ENCODE data around the gene AKAP11. TPM values are rescaled to one million over a fixed set of nuclear protein-coding genes. Genes with fewer than 3 reads are reported as not detected.

Gene AKAP11
- total RNA-seq, 1 experiment from 2014 or later, result 8.4 TPM

DNA sequence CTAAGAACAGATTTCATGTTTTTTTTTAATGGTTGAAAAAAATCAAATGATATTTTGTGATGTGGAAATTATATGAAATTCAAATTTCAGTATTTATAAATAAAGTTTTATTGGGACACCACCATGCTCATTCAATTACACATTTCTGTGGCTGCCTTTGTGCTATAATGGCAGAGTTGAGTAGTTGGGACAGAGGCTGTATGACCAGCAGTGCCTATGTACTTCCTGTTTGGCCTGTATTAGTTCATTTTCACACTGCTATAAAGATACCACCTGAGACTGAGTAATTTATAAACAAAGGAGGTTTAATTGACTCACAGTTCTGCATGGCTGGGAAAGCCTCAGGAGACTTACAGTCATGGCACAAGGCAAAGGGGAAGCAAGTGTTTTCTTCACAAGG lies 33.6 kb downstream of the AKAP11 start:
- peaks cover 66% of the 10 kb centered on the region for H3K36me3 ChIP-seq
- DNase-seq, result no peak

GRCh38 chr13:42307461-42307860 lies 35.5 kb downstream of the AKAP11 start:
- no peak for DNase-seq
- no peaks in the 10 kb centered on the region for H3K27me3 ChIP-seq
- H3K36me3 ChIP-seq, result peaks cover 46% of the 10 kb centered on the region
- H3K4me3 ChIP-seq, result no peak overlapping the region
- no peaks in the 10 kb centered on the region for H3K9me3 ChIP-seq

More for the DNA sequence above, 33.6 kb downstream of the AKAP11 start:
- H3K4me3 ChIP-seq, result no peak overlapping the region
- no peaks in the 10 kb centered on the region for H3K9me3 ChIP-seq
- no peaks in the 10 kb centered on the region for H3K27me3 ChIP-seq

GRCh38 chr13:42312817-42313431 lies 41.0 kb downstream of the AKAP11 start:
- Histone ChIP-seq H3K9me3 (no peaks in the 10 kb centered on the region), H3K36me3 (peaks cover 25% of the 10 kb centered on the region), H3K27me3 (no peaks in the 10 kb centered on the region), H3K4me3 (no peak overlapping the region)
- DNase-seq, result no peak

DNA sequence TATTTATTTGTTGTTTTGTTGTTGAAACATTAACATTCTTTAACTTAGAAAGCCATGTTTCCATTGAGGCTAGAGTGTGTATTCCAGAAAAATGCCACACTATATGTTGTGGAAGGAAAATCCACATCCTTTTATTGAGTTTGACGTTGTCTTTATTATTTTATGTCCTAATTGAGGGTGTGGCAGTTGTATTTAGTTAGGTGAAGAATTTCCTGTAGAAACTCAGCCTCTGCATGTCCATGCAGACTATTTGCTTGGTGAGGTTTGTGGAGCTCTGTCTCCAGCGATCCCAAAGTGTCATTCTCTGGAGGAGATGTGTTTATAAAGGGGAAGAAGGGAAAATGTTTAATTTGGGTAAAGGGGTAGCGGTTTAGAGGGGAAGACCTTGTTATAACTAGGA lies 46.6 kb downstream of the AKAP11 start:
- H3K9me3 ChIP-seq, result no peaks in the 10 kb centered on the region

DNA sequence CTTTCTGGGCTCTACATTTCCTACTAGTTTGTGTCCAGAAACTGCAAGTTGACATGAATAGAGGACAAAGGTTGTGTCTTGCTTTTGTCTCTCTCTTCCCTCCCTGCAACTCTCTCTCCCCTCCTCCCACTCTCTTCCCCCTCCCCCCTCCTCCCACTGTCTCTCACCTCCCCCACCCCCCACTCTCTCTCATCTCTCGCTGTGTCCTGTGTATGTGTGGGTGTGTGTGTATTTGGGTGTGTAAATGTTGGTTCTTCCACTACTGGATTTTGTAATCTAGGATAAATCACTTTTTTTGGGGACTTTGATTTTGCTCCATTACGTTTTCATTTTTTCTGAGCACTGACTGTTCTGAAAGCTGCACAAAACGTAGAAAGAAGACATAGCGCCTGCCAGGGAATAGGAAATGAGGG lies 48.4 kb downstream of the AKAP11 start:
- H3K9me3 ChIP-seq, result no peaks in the 10 kb centered on the region
- DNase-seq, result no peak
- no peaks in the 10 kb centered on the region for H3K27me3 ChIP-seq
- peaks cover 7% of the 10 kb centered on the region for H3K36me3 ChIP-seq
- no peak overlapping the region for H3K4me3 ChIP-seq

More for the DNA sequence above, 46.6 kb downstream of the AKAP11 start:
- Histone ChIP-seq H3K27me3 (no peaks in the 10 kb centered on the region), H3K4me3 (no peak overlapping the region), H3K36me3 (peaks cover 12% of the 10 kb centered on the region)
- no peak for DNase-seq

DNA sequence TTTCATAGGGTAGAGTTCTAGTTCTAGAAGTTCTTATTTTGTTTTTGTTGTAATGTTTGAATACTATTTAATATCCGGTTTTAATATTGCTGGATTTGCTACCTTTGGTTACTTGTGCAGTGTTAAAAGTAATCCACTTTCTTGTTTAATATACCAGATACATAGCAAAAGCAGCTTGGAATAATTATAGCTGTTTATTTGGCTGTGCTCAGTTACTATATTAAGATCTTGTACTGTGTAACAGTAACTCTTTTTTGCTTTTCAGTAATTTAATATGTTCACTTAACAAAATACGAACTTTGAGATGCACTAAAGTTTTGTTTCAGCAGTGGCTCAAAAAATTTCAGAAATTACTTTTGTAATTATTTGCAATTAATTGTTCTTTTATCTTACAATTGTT lies 50.9 kb downstream of the AKAP11 start:
- no peak for DNase-seq
- Histone ChIP-seq H3K4me3 (no peak overlapping the region), H3K9me3 (no peaks in the 10 kb centered on the region), H3K36me3 (peaks cover 7% of the 10 kb centered on the region), H3K27me3 (no peaks in the 10 kb centered on the region)

GRCh38 chr13:42324704-42325103 lies 52.8 kb downstream of the AKAP11 start:
- H3K4me3 ChIP-seq, result no peak overlapping the region

GRCh38 chr13:42327725-42328124 lies 55.8 kb downstream of the AKAP11 start:
- no peaks in the 10 kb centered on the region for H3K36me3 ChIP-seq
- DNase-seq, result no peak
- no peaks in the 10 kb centered on the region for H3K9me3 ChIP-seq
- no peaks in the 10 kb centered on the region for H3K27me3 ChIP-seq
- no peak overlapping the region for H3K4me3 ChIP-seq

More at GRCh38 chr13:42324704-42325103, 52.8 kb downstream of the AKAP11 start:
- H3K27me3 ChIP-seq, result no peaks in the 10 kb centered on the region
- H3K36me3 ChIP-seq, result peaks cover 7% of the 10 kb centered on the region
- DNase-seq, result no peak
- no peaks in the 10 kb centered on the region for H3K9me3 ChIP-seq

DNA sequence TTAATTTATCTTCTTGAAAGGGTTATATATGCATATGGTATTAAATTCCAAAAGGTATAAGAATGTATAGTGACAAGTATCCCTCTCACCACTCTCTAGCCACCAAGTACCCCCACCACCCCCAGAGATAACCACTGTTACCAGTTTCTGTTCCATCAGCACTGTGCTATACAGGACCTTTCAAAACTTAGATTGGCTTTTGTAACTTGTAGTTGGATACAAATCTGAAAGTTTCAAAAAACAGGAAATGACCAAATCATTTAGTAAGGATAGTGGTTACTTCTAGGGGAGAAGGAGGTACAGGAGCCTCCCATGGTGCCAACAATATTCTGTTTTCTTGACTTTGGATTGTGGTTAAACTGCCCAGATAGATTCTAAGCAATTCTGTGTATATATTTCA lies 56.7 kb downstream of the AKAP11 start:
- DNase-seq, result no peak
- Histone ChIP-seq H3K27me3 (no peaks in the 10 kb centered on the region), H3K9me3 (no peaks in the 10 kb centered on the region), H3K4me3 (no peak overlapping the region), H3K36me3 (no peaks in the 10 kb centered on the region)

- H3K27me3 ChIP-seq, result no peaks in the 10 kb centered on the region
- DNase-seq, result no peak
- no peaks in the 10 kb centered on the region for H3K9me3 ChIP-seq
- H3K36me3 ChIP-seq, result no peaks in the 10 kb centered on the region
- no peak overlapping the region for H3K4me3 ChIP-seq
Measured at GRCh38 chr13:42329239-42329638, 57.3 kb downstream of the AKAP11 start.

DNA sequence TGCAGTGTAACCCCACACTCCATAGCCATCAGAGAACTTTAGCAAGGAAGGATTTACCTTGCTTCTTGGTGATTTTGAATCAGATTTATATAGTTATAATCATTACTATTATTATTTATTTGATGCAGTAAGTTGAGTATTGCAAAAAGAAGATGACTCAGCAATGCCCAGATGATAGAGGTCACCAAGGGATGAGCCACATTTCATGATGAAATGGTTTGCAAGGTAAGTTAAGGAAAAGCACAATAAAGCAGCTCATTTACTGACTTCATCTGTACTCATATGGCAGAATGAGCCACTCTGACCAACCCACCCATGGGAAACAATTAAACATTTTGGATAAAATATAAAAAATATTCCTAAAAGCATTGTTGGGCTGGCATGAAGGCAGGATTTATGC lies 59.1 kb downstream of the AKAP11 start:
- Histone ChIP-seq H3K27me3 (no peaks in the 10 kb centered on the region), H3K36me3 (no peaks in the 10 kb centered on the region), H3K4me3 (no peak overlapping the region), H3K9me3 (no peaks in the 10 kb centered on the region)
- no peak for DNase-seq

DNA sequence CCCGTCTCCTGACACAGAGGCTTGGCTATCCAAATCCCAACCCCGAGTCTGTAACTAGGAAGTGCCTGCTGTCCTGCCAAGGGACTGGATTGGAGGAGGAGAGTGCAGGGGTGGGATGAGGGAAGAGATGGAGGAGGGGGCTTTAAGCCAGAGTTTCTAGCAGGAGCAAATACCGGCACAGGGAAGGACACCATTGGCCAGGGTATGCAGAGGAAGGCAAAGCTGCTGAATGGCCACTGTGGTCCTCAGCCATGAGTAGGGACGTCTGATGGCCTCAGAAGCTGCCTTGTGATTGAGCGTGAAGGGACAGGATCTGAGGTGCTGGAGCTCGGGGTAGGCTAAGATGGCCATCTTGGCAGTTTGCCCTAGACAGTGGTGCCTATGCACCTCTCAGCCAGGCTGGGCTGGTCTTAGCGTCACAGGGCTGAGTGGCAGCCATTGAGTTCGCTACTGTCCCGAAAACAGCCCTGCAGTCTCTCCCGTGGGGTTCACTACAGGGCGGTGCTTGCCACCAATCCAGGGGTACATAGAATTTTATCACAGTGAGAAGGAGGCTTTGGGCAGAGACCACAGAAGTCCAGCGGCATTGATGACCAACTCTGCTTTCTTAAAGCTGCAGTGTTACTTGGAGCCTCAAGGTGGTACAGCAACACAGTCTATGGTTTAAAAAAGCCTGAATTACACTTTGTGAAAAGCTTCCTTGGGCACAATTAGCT lies 61.8 kb downstream of the AKAP11 start:
- no peak overlapping the region for H3K4me3 ChIP-seq
- DNase-seq, result no peak
- no peaks in the 10 kb centered on the region for H3K27me3 ChIP-seq

GRCh38 chr13:42334329-42334706 lies 62.4 kb downstream of the AKAP11 start:
- DNase-seq, result no peak
- no peaks in the 10 kb centered on the region for H3K27me3 ChIP-seq
- no peak overlapping the region for H3K4me3 ChIP-seq
- no peaks in the 10 kb centered on the region for H3K36me3 ChIP-seq
- H3K9me3 ChIP-seq, result no peaks in the 10 kb centered on the region

More for the DNA sequence above, 61.8 kb downstream of the AKAP11 start:
- Histone ChIP-seq H3K9me3 (no peaks in the 10 kb centered on the region), H3K36me3 (no peaks in the 10 kb centered on the region)

DNA sequence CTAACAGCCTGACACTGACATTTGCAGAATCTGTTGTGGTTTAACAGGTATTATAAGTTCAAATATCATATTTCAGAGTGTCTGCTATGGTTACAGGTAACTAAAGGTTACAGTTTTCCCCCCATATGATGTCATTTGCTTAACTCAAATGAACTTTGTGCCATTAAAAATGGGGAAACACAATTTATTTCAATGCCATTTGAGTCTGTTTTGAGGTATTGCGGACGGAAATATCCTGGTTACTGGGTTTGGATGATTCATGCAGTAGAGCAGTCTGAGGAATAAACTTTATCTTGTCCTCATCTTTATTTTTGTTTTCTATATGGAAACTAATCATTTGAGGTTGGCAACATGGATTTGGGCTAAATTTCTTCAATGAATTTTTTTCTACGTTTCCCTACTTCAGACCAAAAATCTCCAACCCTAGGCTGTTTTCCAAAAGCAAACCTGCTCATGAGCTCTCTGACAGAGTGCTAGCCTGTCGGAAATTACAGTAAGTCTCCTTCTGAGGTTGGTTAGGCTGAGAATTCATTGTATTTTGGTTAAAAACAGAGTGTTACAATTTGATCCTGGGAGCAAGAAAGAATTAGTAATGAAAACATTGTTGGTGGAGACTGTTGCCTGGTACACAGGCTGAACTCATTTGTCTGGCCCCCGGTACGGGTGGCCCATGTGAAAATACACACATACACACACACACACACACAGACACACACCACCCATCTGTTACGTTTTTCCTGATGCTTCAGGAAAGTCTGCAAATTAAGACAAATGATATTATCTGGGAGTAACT lies 66.1 kb downstream of the AKAP11 start:
- Histone ChIP-seq H3K4me3 (no peak overlapping the region), H3K27me3 (no peaks in the 10 kb centered on the region), H3K9me3 (no peaks in the 10 kb centered on the region), H3K36me3 (no peaks in the 10 kb centered on the region)
- no peak for DNase-seq

GRCh38 chr13:42345367-42345766 lies 73.4 kb downstream of the AKAP11 start:
- no peaks in the 10 kb centered on the region; the same call in 1 of the 2 replicates for H3K27me3 ChIP-seq
- no peaks in the 10 kb centered on the region for H3K9me3 ChIP-seq
- no peak for DNase-seq
- no peaks in the 10 kb centered on the region for H3K36me3 ChIP-seq
- no peak overlapping the region for H3K4me3 ChIP-seq

DNA sequence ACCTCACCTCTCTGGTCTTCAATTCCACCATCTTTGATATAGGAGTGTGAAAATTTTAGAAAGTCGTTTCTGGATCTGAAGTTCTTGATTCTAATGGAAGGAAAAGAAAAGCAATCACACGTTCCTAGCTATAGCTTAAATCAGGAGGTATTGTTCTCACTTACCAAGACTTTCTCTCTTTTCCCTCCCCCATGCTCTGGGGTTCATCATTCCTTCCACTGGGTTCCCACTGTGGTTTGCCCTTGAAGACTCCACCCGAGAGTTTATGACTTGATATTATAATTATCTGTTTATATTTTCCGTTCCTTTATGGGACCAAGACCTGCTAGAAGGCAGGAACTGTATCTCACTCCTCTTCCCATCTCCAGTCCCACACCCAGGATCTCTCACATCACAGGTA lies 76.6 kb downstream of the AKAP11 start:
- H3K36me3 ChIP-seq, result no peaks in the 10 kb centered on the region
- no peaks in the 10 kb centered on the region for H3K9me3 ChIP-seq
- no peak for DNase-seq
- H3K27me3 ChIP-seq, result no peaks in the 10 kb centered on the region; the same call in 1 of the 2 replicates
- H3K4me3 ChIP-seq, result no peak overlapping the region

DNA sequence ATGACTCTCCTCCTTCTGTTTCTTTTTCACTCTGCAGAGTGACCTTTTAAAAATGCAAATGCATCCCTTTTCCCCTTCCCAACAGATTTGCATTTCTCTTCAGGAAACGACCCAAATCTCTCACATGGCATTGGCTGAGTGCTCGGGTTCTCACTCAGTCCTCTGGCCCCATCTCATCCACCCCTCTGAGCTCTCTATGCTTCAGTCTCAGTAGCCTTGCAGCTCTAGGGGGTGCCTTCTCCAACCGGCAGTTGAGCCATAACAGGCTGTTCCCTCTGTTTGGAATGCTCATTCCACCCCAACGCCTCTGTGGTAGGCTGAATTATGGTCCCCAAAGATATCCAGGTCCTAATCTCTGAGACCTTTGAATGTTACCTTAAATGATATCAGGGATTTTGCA lies 78.2 kb downstream of the AKAP11 start:
- no peaks in the 10 kb centered on the region for H3K9me3 ChIP-seq
- no peaks in the 10 kb centered on the region; the same call in 1 of the 2 replicates for H3K27me3 ChIP-seq
- H3K4me3 ChIP-seq, result no peak overlapping the region
- H3K36me3 ChIP-seq, result no peaks in the 10 kb centered on the region
- no peak for DNase-seq

Measured in MG63 (cell line).